H1 (cell line): ENCODE measurements around the gene CCDC175. TPM values are rescaled to one million over a fixed set of nuclear protein-coding genes. Genes with fewer than 3 reads are reported as not detected.

Source experiments
- CTCF ChIA-PET: fragments of 300-600 bp; sonication (Branson Sonifier 250); formaldehyde crosslinking; loops from one replicate; lab custom pipeline; 2021; ENCODE audit not compliant: partially characterized antibody; lab: Charles Lee
- POLR2A ChIA-PET: fragments of 300-600 bp; sonication (Branson Sonifier 250); formaldehyde crosslinking; loops from one replicate; lab custom pipeline; 2021; ENCODE audit warnings: inconsistent platforms; ENCODE audit not compliant: partially characterized antibody; lab: Charles Lee
- DNase-seq, 2 experiments: peaks; one replicate each; pipeline versions ENCODE4 v3.0.0 to v3.0.0-alpha.2; 2010 to 2022; ENCODE audit warnings: low spot score in 2 of 2, low read depth in 1 of 2, mixed read lengths in 1 of 2
- FAIRE-seq: peaks from 2 replicates; lab custom pipeline; 2011; peaks lifted over from hg19 to GRCh38; lab: Jason Lieb, UNC
- H2AFZ ChIP-seq: 2 replicates; pipeline ENCODE4 v1.8.1; 2012; ENCODE audit warnings: low read length, inconsistent platforms
- H2AK5ac ChIP-seq: 2 replicates; pipeline ENCODE4 v1.6.1; 2013; ENCODE audit warnings: low read depth, low read length
- H2BK120ac ChIP-seq: replicated peaks from 2 replicates; pipeline ENCODE3; 2013; ENCODE audit warnings: low read depth, low read length, inconsistent platforms
- H2BK12ac ChIP-seq: 2 replicates; pipeline ENCODE4 v1.6.1; 2013; ENCODE audit warnings: low read depth, low read length
- H2BK15ac ChIP-seq: 2 replicates; pipeline ENCODE4 v1.6.1; 2013; ENCODE audit warnings: low read length
- H2BK20ac ChIP-seq: 2 replicates; pipeline ENCODE4 v1.6.1; 2013; ENCODE audit warnings: low read length
- H2BK5ac ChIP-seq: 2 replicates; pipeline ENCODE4 v1.6.1; 2013; ENCODE audit warnings: low read depth, low read length
- H3K14ac ChIP-seq: 2 replicates; pipeline ENCODE4 v1.6.1; 2013; ENCODE audit warnings: inconsistent platforms; ENCODE audit not compliant: insufficient read length
- H3K18ac ChIP-seq: 2 replicates; pipeline ENCODE4 v1.6.1; 2013; ENCODE audit warnings: low read length; ENCODE audit errors: extremely low read depth
- H3K23ac ChIP-seq: 2 replicates; pipeline ENCODE4 v1.6.1; 2013; ENCODE audit warnings: inconsistent platforms; ENCODE audit not compliant: insufficient read length
- H3K23me2 ChIP-seq: 2 replicates; pipeline ENCODE4 v1.6.1; 2013; ENCODE audit warnings: low read depth, low read length
- H3K27ac ChIP-seq: 2 replicates; pipeline ENCODE4 v1.6.1; 2011; ENCODE audit warnings: low read depth, low read length, inconsistent platforms
- H3K27me3 ChIP-seq, 4 experiments: replicated peaks in 1 of 4; 1 replicate in 1 of 4; 2 replicates in 3 of 4; pipeline versions ENCODE4 v1.6.1 to v1.8.1; 2011 to 2013; ENCODE audit warnings: low read length in 3 of 4, mild to moderate bottlenecking in 3 of 4, inconsistent platforms in 2 of 4, mixed read lengths in 2 of 4, moderate library complexity in 1 of 4; ENCODE audit not compliant: control insufficient read depth in 3 of 4, insufficient read depth in 3 of 4; ENCODE audit errors: extremely low read depth in 1 of 4
- H3K36me3 ChIP-seq, 4 experiments: 2 replicates each; pipeline versions ENCODE4 v1.6.1 to v1.8.1; 2011 to 2013; ENCODE audit warnings: mild to moderate bottlenecking in 4 of 4, low read length in 3 of 4, moderate library complexity in 2 of 4, control low read depth in 1 of 4, inconsistent platforms in 1 of 4; ENCODE audit not compliant: insufficient read depth in 4 of 4, control insufficient read depth in 2 of 4
- H3K4ac ChIP-seq: replicated peaks from 2 replicates; pipeline ENCODE3; 2013; ENCODE audit warnings: low read length, low read depth, mixed read lengths, inconsistent platforms; ENCODE audit not compliant: insufficient read length
- H3K4me1 ChIP-seq, 4 experiments: replicated peaks in 1 of 4; 1 replicate in 1 of 4; 2 replicates in 3 of 4; pipeline versions ENCODE4 v1.6.1 to v1.8.1; 2011 to 2013; ENCODE audit warnings: low read length in 3 of 4, inconsistent platforms in 2 of 4, mixed read lengths in 1 of 4; ENCODE audit not compliant: insufficient read depth in 4 of 4, control insufficient read depth in 3 of 4
- H3K4me2 ChIP-seq, 2 experiments: 2 replicates each; pipeline versions ENCODE4 v1.6.1 to v1.8.1; 2011 to 2013; ENCODE audit warnings: low read depth in 2 of 2, low read length in 2 of 2, control low read depth in 1 of 2, inconsistent platforms in 1 of 2, mild to moderate bottlenecking in 1 of 2; ENCODE audit not compliant: insufficient read depth in 1 of 2
- H3K4me3 ChIP-seq, 4 experiments: fragments of 200-600, 300-600 bp in 1 of 4; sonication (generic), shearing (Covaris generic), sonication (Bioruptor Twin) in 1 of 4; 2 replicates each; pipeline versions ENCODE4 v1.5.1 to v1.8.1; 2011 to 2016; ENCODE audit warnings: low read length in 4 of 4, low read depth in 3 of 4, control low read depth in 2 of 4, inconsistent platforms in 2 of 4, mild to moderate bottlenecking in 2 of 4, mixed read lengths in 1 of 4, moderate library complexity in 1 of 4; ENCODE audit not compliant: insufficient read depth in 2 of 4; ENCODE audit errors: extremely low read depth in 1 of 4
- H3K56ac ChIP-seq: replicated peaks from 2 replicates; pipeline ENCODE3; 2013; ENCODE audit warnings: low read depth, mild to moderate bottlenecking, mixed read lengths, low read length, inconsistent platforms; ENCODE audit not compliant: insufficient read length
- H3K79me1 ChIP-seq: 2 replicates; pipeline ENCODE4 v1.6.1; 2013; ENCODE audit warnings: low read depth, low read length, control low read depth
- H3K79me2 ChIP-seq, 2 experiments: 2 replicates each; pipeline versions ENCODE4 v1.6.1 to v1.8.1; 2012 to 2013; ENCODE audit warnings: low read length in 2 of 2, mild to moderate bottlenecking in 2 of 2, inconsistent platforms in 1 of 2; ENCODE audit not compliant: insufficient read depth in 2 of 2, control insufficient read depth in 1 of 2
- H3K9ac ChIP-seq, 4 experiments: replicated peaks in 1 of 4; 1 replicate in 1 of 4; 2 replicates in 3 of 4; pipeline versions ENCODE4 v1.6.1 to v1.8.1; 2011 to 2013; ENCODE audit warnings: low read depth in 3 of 4, low read length in 3 of 4, control low read depth in 2 of 4, mild to moderate bottlenecking in 2 of 4, moderate library complexity in 2 of 4, inconsistent platforms in 1 of 4; ENCODE audit errors: extremely low read depth in 1 of 4
- H3K9me3 ChIP-seq, 2 experiments: 2 replicates each; pipeline versions ENCODE4 v1.6.1 to v1.8.1; 2012 to 2013; ENCODE audit warnings: mild to moderate bottlenecking in 2 of 2, moderate library complexity in 2 of 2, control low read depth in 1 of 2, inconsistent platforms in 1 of 2, low read depth in 1 of 2, low read length in 1 of 2, mixed read lengths in 1 of 2; ENCODE audit not compliant: insufficient read depth in 2 of 2
- H4K20me1 ChIP-seq, 2 experiments: replicated peaks in 1 of 2; 2 replicates each; pipeline versions ENCODE3 to v1.8.1; 2011 to 2013; ENCODE audit warnings: inconsistent platforms in 2 of 2, low read length in 2 of 2, mild to moderate bottlenecking in 1 of 2; ENCODE audit not compliant: insufficient read depth in 2 of 2, control insufficient read depth in 1 of 2
- H4K5ac ChIP-seq: 2 replicates; pipeline ENCODE4 v1.6.1; 2013; ENCODE audit warnings: low read length, low read depth, mixed read lengths, inconsistent platforms; ENCODE audit not compliant: insufficient read length
- H4K8ac ChIP-seq: 2 replicates; pipeline ENCODE4 v1.8.0; 2013; ENCODE audit warnings: mild to moderate bottlenecking, moderate library complexity, low read length, inconsistent platforms; ENCODE audit not compliant: insufficient read depth; ENCODE audit errors: extremely low read depth
- H4K91ac ChIP-seq: replicated peaks from 2 replicates; pipeline ENCODE3; 2013; ENCODE audit warnings: low read length, mixed read lengths, inconsistent platforms; ENCODE audit not compliant: insufficient read length
- CTCF ChIP-seq, 3 experiments: IDR thresholded peaks; 1 replicate in 2 of 3; 2 replicates in 1 of 3; pipeline versions ENCODE4 v1.5.1 to v1.6.1; 2011; ENCODE audit warnings: low read length in 3 of 3, mild to moderate bottlenecking in 3 of 3, inconsistent platforms in 2 of 3, low read depth in 1 of 3, moderate library complexity in 1 of 3; ENCODE audit not compliant: insufficient read depth in 1 of 3; ENCODE audit errors: control extremely low read depth in 1 of 3
- EZH2 ChIP-seq: fragments of 200-600 bp; sonication (generic); IDR thresholded peaks from 2 replicates; pipeline ENCODE4 v1.7.1; 2012; ENCODE audit warnings: low read depth, mild to moderate bottlenecking, moderate library complexity, low read length, inconsistent platforms; ENCODE audit not compliant: severe bottlenecking
- RAD21 ChIP-seq, 2 experiments: IDR thresholded peaks in 1 of 2; conservative IDR thresholded peaks in 1 of 2; 2 replicates each; pipeline ENCODE4 v1.6.1; 2011; ENCODE audit warnings: low read depth in 2 of 2, low read length in 2 of 2, improper control_type of control experiment in 1 of 2, inconsistent platforms in 1 of 2, mild to moderate bottlenecking in 1 of 2, moderate library complexity in 1 of 2
- WGBS, 2 experiments: shearing (Covaris generic) in 1 of 2; methylation state at CpG; one replicate each; pipeline versions ENCODE4 v1.1.6 to v1.1.7; 2013 to 2015; ENCODE audit warnings: low lambda C conversion rate in 2 of 2, mixed read lengths in 2 of 2, inconsistent platforms in 1 of 2, low coverage in 1 of 2, missing lambda C conversion rate in 1 of 2; ENCODE audit not compliant: insufficient replicate concordance in 2 of 2, insufficient coverage in 1 of 2, insufficient read length in 1 of 2; ENCODE audit errors: extremely low coverage in 1 of 2, missing lambda C conversion rate in 1 of 2; 5-methylcytosine and 5-hydroxymethylcytosine counted together
- polyA plus RNA-seq, 7 experiments: library from polyadenylated mRNA; depleted of rRNA in 3 of 7; stranded (reverse) in 5 of 7; unstranded in 2 of 7; fragments of >200 nt in 5 of 7; fragments of 200-250 nt in 2 of 7; gene quantifications; 1 replicate in 5 of 7; 2 replicates in 1 of 7; 4 replicates in 1 of 7; pipeline versions ENCODE4 v1.2.1 to v1.2.3, GENCODE V29; 2011 to 2013; ENCODE audit warnings: missing spikeins in 2 of 7, mixed read lengths in 2 of 7
- total RNA-seq: library from RNA; stranded (reverse); fragmentation: NEBNext Ultra II Directional; extraction: Animal tissue kit (Norgen Biotek cat#: 25700); gene quantifications from 2 replicates; pipeline ENCODE4 v1.2.1, GENCODE V29; 2021

Gene CCDC175
- total and polyA plus RNA-seq, 2 of the 8 experiments (the other 6 are each of a cell fraction or from before 2014, with no cell fraction given): 0.19 TPM; not detected in 1

GRCh38 chr14:59582845-59583509 lies 6.4 kb upstream of the CCDC175 start:
- peak; percentile 41 to 52 for TF ChIP-seq RAD21 (IDR thresholded peaks at IDR 0.05 in 1 of 2, conservative IDR thresholded peaks at IDR 0.05 in 1 of 2; ENCODE audit: low read depth in 2 of 2, low read length in 2 of 2)
- peak; percentile 55 to 69 (median 66) for TF ChIP-seq CTCF (IDR thresholded peaks at IDR 0.05; ENCODE audit: control extremely low read depth in 1 of 3, insufficient read depth in 1 of 3, low read depth in 1 of 3, low read length in 3 of 3)
- no peak for TF ChIP-seq EZH2
- peak overlapping the region; percentile 83; the same call in 1 of the 2 replicates for H4K8ac ChIP-seq
- no peak overlapping the region for H3K18ac ChIP-seq
- H2BK120ac ChIP-seq: no peak overlapping the region
- H2BK15ac ChIP-seq: no peak overlapping the region
- H3K23ac ChIP-seq: no peak overlapping the region
- FAIRE-seq: no peak
- H4K5ac ChIP-seq: no peak overlapping the region
- H3K4me1 ChIP-seq: no peaks in the 10 kb centered on the region; a peak in 1 of 7 replicates
- no peaks in the 10 kb centered on the region for H3K79me2 ChIP-seq
- H2AK5ac ChIP-seq: no peak overlapping the region
- H3K4me3 ChIP-seq: no peak overlapping the region
- WGBS, 2 experiments: 86% methylated on average over 20 of the region's 23 CpGs; no CpG with 5 or more reads in 1 of the 2 experiments
- H3K56ac ChIP-seq: no peak overlapping the region
- no peak overlapping the region for H3K4me2 ChIP-seq
- H2BK20ac ChIP-seq: no peak overlapping the region
- H2AFZ ChIP-seq: peak overlapping the region; percentile 95; the same call in 1 of the 2 replicates
- DNase-seq: peak in 1 of 2 experiments; percentile 67
- no peak overlapping the region for H3K9ac ChIP-seq
- no peaks in the 10 kb centered on the region for H3K9me3 ChIP-seq
- H2BK12ac ChIP-seq: no peak overlapping the region
- POLR2A ChIA-PET: no interaction called here
- H3K27me3 ChIP-seq: no peaks in the 10 kb centered on the region
- no peaks in the 10 kb centered on the region for H3K79me1 ChIP-seq
- H3K23me2 ChIP-seq: no peaks in the 10 kb centered on the region
- H4K20me1 ChIP-seq: no peaks in the 10 kb centered on the region
- no peak overlapping the region for H3K27ac ChIP-seq
- H4K91ac ChIP-seq: no peak overlapping the region
- H3K4ac ChIP-seq: no peak overlapping the region
- CTCF ChIA-PET: interaction anchor here (0.5 to 2.4 kb wide), 10 partner anchors 9 to 562 kb away, joined by 3 to 8 read pairs (median 4); no protein-coding TSS in a partner anchor
- H3K14ac ChIP-seq: no peak overlapping the region
- no peaks in the 10 kb centered on the region for H3K36me3 ChIP-seq
- no peak overlapping the region for H2BK5ac ChIP-seq
